HG02981 (cell line): ENCODE data around the gene NUAK1.

Experiments
- ATAC-seq: cut with Tn5 transposase; IDR thresholded peaks from one replicate; pipeline ENCODE4 v1.9.1; 2021; ENCODE audit warnings: mild to moderate bottlenecking, moderate library complexity; ENCODE audit not compliant: unreplicated experiment

The NUAK1 gene

DNA sequence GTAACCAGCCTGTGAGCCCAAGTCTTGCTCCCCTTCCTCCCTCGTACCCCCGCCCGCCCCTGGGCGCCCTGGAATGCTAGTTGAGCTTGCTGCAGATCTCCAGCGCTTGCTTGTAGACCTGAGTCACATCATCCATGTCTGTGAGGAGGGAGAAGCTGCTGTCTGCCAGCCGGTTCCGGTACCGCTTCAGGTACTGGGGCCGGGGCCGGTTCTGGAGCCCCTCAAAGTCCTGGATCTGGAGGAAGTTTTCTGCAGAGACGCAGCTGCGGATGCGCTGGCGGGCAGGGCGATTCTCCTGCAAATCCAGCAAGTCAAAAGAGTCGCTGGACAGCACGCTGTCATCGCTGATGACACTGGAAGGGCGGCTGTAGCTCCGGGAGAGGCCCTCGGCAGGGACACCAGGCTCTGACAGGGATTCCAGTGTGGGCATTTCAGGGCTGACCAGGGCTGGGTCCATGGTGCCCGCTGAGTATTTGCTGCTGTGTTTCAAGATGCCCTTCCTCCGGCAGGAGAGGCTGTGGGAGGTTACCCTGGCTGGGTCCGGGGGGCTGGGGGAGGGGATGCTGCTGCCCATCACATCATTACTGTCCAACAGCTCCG lies 71.9 kb downstream of the NUAK1 start:
- no peak for ATAC-seq

DNA sequence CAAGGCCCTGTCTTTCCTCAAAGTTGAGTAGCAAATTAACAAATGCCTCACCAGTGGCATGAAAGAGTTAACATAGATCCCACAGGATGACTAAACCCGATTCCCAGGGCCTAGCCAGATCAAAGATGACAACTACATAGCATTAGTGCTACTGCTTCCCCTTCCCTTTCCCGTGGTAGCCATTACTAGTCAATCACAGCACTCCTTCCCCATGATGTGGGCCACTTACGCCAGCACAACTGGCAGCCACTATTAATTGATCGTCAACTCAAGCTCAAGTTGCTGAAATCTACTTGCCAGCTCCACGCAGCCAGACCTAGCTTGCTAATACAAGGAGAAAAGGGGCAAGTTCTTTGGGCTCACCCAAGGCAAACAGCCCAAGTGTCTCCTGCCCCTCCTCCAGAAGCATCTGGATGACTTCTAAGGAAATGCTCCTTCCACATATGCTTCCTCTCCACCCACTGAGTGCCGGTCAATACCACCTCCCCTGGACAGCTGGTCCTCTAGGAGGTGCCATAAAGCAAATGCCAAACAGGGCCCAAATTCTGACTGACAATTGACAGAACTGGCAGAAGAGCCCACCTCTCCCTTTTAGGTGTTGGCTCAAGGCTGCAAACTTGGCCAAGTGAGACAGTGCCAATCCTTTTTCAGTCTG lies 72.6 kb downstream of the NUAK1 start:
- ATAC-seq = no peak

DNA sequence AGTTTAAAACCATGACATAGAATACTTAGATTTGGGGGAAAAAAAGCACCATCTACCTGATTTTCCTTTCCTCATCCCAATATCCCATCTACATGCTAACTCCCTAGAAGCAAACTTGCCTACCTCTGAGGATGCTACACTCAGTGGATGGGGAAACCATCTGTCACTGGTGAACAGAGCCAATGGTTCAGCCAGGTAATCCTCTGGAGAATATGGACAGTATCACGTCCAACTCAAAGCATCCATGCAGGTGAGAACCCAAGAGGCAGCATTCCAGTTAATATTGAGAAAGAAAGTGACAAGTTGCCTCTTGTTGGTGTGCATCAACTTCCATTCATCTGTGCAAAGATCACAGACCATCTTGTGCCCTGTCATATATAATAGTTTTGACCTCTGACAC lies 73.2 kb downstream of the NUAK1 start:
- no peak for ATAC-seq

DNA sequence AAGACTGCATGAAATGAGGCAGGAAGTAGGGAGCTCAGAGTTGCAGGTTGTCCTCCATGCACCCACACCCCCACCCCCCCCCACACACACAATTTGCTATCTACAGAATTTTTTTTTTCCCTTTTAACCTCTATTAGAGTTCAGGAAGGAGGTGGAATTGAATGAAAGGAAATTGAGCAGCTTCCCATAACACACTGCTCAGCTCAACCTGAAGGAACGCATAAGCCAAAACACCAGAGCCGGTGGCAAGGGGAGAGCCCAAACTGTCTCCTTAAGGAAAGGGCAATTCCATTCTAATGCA lies 74.1 kb downstream of the NUAK1 start:
- no peak for ATAC-seq

DNA sequence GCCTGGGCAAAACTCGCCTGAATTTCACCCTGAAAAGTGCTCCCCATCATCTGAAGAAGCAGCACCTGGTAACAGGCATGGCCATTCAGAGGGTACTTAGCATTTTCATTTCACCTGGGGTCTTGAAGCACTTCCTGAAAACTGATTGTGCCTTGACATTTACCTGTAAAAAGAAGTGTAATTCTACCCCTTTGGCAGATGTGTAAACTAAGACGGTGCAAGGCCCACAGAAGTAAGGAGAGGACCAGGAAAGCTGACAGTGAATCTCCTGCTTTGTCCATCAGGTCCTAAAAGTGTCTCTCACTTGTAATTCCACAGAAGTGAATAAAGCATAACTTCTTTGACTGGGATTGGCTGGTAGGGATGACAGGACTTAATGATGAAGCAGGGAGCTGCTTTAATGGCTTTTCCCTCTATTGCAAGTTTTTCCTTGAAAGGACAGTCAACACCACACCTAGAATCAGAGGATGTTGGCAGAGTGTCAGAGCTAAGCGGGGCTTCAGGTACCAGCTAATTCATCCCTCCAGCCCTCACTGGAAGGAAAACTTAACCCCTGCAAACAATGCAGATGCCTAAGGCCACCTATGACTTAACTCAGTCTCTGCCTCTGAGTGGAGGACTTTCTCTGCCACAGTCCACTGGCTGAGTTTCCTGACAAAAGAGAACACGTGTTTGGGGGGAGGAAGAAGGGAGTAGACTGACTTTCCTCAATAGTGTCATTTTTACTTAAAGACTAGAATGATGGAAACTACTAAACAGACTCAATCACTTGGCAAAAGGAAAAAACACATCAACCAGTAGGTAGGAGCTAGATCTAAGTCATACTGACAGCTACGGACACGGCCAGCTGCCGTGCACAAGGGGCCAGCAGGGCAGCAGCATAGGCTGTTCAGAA lies 74.7 kb downstream of the NUAK1 start:
- ATAC-seq = no peak

DNA sequence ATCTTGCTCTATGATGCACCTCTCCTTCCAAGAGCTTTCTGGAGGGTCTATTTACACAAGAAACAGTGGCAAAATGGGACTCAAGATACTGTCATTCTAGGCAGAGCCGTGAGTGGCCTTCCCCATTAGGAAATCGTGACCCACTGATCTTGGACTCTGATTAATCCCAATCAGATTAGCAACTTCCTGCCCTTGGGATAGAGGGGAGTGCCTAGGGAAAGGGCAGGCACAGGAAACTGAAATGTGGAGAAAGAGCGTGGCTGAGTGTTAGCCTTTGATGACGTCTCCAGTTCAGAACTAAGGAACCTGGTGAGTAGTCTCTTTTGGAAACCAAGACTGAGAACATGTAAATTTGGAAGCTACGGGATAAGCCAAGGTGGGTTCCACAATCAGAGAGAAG lies 76.1 kb downstream of the NUAK1 start:
- no peak for ATAC-seq

DNA sequence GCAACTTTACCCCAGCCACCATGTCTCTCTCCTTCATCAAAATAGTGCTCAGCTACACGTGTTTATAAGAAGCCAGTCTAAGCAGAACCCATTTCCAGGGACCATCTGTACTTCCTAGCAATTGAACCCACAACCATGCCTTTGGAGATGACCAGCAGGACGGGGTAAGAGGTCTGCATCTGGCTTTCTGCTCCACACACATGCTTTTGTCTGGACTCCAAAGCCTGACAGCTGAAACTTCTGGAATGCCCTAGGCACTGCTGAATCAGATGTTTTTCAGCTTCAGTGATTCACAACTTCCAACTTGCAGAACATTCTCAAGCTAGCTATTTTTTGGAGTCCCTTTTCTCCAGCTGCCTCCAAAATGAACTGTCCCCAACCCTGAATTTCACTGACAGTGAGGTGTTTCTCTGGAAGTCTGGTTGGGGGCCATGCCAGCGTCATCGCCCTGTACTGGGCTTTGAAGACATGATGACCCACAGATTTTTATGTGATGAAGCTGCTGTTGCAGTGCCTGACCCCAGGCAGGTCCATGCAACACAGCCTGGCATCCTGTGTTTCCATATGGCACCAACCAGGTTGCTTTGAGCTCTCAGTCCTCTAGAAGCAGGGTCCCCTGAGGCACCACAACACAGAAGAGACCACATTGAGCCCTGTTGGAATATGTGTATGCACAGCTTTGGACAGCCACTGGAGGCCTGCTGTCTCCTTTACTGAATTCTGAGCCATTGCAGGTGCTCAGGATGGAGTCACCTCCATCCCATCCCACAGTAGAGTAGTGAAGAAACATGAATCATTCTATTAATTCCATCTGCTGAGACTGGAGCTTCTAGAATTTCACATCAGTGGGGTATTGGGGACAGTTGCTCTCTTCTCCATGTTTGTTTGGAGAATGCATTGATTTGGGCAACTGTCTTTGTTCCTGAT lies 80.2 kb downstream of the NUAK1 start:
- ATAC-seq = no peak

DNA sequence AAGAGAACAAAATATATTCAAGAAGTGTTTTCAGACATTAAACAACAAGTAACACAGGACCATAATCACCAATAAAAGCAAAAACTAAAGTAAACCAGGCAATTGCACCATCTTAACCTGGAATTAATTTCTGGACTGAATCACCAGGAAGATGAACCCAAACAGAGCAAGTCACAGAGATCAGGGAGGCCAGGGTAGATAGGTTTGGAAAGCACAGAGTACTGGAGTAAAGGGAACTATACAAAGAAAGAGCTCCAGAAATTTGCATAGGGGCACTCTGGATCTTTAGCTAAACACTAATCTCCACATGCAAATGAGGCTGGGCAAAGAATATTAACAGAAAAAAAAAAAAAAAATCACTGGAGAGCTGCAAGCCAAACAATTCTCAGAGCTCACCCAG lies 84.7 kb downstream of the NUAK1 start:
- no peak for ATAC-seq

DNA sequence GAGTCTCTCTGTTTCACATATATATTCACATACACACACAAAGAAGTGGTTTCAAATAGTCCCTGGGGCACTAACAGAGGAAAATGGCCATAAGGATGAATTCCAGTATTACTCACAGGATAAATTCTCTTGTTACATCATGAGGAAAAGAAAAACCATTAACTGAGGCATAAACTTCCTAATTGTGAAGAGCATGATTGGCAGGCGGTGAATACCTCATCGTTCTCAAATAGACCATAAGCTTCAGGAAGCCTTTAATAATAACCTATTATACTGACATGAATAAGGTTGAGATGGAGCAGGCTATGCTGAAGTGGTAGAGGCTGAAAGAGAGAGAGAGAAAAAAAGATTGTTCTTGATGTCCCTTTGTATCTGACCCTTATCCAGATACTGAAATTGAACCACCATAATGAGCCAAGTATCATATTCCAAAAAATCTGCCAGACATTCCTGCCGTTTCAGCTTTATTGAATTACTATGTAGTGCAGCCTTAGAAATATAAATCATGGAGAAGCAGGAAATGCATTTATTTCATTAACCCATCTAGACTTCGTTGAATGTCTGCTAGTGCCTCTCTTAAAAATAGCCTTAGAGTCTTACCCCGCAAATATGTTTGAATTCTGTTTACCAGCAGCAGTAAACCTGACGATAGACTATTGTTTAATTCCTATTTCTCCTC lies 86.8 kb downstream of the NUAK1 start:
- no peak for ATAC-seq

DNA sequence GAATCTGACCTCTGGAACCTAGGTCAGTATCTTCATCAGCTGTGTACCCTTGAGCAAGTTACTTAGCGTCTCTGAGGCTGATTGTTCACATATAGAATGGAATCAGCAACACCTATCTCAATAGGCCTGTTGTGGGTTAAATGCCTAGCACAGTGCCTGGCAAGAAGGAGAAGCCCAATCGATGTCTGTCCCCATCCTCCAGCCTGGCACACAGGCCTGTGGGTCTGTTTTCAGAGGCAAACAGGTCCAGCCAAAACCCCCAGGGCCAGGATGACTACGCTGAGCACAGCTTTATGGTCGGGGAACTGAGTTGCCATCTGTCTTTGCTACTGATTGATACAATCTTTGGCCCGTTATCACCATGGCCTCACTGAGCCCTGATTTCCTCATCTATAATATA lies 89.2 kb downstream of the NUAK1 start:
- ATAC-seq = no peak

DNA sequence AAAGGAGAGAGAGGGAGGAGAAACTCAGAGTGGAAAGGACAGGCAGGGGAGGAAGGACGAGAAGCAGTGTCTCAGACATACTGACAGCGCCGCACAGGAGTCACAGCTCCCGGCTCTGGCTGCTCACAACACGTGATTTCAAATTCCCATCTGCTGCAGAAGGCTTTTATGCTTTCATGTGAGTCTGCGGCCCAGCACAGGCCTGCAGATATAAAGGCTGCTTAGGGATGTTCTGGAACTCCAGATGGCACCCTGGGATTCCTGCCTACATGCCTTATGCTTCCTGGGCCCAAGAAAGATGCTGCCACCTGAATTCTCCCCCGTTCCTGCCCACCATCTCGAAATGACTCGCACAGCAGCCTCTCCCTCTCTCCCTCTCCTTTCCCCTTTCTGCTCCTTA lies 89.6 kb downstream of the NUAK1 start:
- no peak for ATAC-seq

DNA sequence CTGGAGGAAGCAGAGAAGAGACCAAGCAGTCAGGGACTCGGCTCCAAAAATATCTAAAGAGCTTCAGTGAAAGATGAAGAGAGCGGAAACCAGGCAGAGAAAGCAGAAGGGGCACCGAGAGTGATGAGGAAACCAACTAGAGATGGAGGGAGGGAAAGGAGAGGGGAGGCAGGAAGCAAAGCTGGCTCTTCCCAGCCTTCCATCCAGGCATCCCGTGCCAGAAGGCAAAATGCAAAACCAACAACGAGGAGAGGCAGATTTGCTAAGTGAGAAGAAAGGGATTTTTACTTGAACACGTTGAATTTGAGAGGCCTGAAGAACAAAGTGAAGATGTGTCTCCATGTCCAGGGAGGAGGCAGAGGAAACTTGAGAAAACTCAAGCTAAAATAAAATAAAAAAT lies 90.1 kb downstream of the NUAK1 start:
- no peak for ATAC-seq

DNA sequence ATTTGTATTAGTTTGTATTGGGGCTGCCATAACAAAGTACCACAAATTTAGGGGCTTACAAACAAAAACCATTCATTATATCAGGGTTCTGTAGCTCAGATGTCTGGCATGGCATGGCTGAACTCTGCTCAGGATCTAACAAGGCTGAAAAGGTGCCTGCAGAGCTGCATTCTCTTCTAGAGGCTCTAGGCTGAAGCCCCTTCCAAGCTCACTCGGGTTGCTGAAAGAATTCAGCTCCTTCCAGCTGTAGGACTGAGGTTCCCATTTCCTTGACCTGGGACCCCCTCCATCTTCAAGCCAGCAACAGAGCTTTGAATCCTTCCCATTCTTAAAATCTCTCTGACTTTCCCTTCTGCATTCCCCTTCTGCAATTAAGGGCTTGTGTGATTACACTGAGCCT lies 90.7 kb downstream of the NUAK1 start:
- ATAC-seq = no peak

DNA sequence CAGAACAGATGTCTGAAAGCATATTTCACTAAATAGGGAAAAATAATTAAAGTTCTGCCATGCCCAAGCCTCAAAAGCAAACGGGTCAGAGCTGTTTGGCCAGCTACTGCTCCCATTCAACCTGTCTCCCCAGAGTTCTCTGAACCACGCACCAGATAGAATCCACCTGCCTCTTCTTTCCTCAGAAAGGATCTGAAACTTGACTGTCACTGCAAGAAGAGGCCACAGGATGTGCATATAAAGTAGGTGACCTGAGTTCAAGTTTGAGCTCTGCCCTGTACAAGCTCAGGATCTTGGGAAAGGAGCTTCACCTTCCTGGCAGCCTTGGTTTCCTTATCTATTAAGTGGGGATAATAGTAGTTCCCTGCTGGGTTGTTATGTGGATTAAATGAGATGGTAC lies 91.8 kb downstream of the NUAK1 start:
- no peak for ATAC-seq

DNA sequence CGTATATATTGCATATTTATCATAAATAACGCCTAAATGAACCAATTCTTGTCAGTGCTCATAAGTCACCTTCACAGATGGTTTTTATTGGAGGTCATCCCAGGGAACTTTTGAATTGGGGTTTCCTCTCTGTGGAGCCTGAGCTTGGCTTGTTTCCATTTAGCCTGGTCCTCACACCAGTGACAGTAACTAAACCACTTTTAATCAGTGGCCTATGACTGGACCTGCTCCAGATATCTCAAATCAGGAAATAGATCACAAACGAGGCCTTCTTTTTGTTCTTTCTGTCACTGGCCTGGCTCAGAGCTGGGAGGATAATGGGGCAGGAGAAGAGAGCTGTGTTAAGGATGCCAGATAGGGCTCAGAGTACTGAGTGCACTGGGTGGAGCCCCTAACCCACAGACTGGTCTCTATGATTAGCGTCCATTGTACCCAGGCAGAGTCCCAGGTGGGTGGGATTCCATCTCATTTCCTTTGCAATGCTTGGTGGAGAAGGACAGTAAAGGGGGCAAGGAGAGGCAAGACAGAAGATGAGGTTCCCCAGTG lies 92.4 kb downstream of the NUAK1 start:
- ATAC-seq = no peak

DNA sequence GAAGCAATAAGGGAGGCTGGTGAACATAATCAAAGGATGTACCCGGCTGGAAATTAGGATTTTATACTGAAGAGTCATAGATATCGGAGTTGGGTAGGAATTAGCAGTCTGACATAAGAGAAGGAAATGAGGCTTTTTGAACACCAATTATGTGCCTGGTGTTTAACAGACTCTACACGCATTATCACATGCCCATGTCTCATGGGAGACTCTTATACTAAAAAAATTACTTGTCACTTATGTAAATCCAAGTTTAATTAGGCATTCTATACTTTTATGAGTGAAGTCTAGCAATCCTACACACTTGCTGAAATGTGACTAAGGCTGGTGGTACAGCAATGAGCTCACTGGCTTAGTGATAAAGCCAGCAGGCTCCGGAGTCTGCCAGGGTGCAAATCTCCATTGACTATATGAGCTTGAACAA lies 93.5 kb downstream of the NUAK1 start:
- no peak for ATAC-seq

DNA sequence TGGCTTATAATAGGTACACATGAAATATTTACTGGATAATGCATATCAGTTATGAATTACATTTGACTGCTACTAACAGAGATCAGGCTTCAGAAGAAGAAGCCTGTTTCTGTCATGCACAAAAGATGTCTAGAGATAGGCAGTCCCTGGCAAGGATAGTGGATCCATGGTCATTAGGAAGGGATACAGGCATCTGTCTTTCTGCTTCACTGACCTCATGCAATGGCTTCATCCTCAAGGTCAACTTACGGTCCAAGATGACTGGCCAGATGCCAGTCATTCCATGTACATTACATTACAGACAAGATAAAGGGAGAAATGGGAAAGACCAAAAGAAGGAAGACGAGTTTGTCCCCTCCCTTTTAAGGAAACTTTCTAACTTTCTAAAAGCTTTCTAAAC lies 94.0 kb downstream of the NUAK1 start:
- no peak for ATAC-seq

DNA sequence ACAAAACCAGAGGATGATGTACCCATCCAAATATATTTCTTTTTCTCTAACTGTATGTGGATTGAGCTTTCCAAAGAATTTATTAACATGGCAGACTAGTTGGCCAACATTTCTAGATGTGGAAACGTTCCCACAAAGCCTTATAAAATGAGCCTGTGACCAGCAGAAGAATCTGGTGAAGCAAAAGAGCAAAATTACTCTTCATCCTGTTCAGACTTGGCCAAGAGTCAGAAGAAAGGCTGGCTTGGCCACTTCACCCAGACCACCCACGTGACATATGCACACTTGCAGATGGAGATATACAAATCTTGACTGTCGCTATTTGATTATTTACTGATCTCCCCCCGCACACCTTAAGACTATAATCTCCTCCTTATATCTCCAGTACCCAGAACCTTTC lies 96.7 kb downstream of the NUAK1 start:
- ATAC-seq = no peak

DNA sequence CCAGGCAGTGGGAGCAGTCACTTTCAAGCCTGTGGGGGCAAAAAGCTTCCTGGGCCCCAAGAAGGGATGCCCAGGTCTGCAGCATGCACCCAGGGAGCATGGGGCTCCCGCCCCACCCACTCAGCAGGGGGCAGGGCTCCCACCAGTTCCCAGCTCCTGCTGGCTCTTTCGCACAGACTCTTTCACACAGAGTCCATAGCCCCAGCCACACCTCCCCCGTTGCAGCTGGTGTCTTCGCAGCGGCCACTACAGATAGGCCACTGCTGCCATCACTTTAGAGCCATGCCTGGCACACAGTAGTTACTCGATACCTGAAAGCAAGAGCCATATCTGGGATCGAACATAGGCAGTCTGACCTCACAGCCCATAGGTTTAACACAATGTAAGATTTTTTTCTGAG lies 98.2 kb downstream of the NUAK1 start:
- ATAC-seq = no peak

DNA sequence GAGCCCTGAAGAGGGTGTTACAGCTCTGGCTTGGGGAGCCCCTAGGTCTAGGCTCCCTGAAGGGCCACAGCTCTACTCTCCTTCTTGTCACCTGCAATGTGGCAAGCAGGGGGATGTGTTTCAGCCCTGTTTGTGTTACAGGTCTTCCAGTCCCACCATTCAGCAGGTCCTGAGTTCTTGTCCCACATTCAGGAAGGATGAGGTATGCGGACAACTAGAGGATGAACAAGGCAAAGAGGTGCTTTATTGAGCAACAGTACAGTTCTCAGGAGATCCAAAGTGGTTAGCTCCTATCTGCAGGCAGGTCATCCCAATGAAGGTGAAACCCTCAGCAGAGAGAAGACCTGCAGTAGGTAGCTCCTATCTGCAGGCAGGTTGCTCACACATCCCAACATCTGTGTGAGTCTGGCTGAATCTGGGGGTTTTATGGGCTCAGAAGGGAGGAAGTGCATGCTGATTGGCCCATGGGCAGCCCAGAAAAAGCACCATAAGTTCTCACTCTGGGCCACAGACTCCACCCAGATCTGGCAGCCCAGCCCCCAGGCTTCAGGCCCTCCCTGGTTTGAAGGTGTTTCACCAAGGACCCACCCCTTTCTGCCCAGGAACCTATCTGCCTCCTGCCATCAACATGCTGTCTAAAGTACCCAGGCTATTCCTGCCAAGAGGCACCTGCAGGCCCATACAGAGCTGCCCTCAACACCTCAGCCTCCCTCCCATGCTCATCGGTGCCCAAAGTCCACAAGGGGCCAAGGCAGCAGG lies 98.9 kb downstream of the NUAK1 start:
- no peak for ATAC-seq
